KMS-11 (cell line): Measurements from ENCODE around the gene SLC29A4.

Source experiments
- H2AFZ ChIP-seq: fragments of 200-600 bp; sonication (generic); 2 replicates; pipeline ENCODE4 v1.6.1; 2016; ENCODE audit warnings: antibody characterized with exemption, mixed run types, low read depth
- H3K27ac ChIP-seq: fragments of 200-600 bp; sonication (generic); 2 replicates; pipeline ENCODE4 v1.6.1; 2016; ENCODE audit warnings: mild to moderate bottlenecking, mixed run types
- H3K27me3 ChIP-seq: fragments of 200-600 bp; sonication (generic); 2 replicates; pipeline ENCODE4 v1.6.1; 2017; ENCODE audit warnings: mild to moderate bottlenecking, low read depth, mixed run types, moderate library complexity; ENCODE audit not compliant: insufficient read depth
- H3K36me3 ChIP-seq: fragments of 200-600 bp; sonication (generic); 2 replicates; pipeline ENCODE4 v1.6.1; 2017; ENCODE audit warnings: mild to moderate bottlenecking, mixed run types; ENCODE audit not compliant: insufficient read depth
- H3K4me1 ChIP-seq: fragments of 200-600 bp; sonication (generic); 2 replicates; pipeline ENCODE4 v1.6.1; 2016; ENCODE audit warnings: mild to moderate bottlenecking, low read depth, mixed run types; ENCODE audit not compliant: poor library complexity, severe bottlenecking
- H3K4me2 ChIP-seq: fragments of 200-600 bp; sonication (generic); 2 replicates; pipeline ENCODE4 v1.7.0; 2016; ENCODE audit warnings: mild to moderate bottlenecking, mixed run types
- H3K4me3 ChIP-seq: fragments of 200-600 bp; sonication (generic); IDR thresholded peaks from 2 replicates; pipeline ENCODE4 v1.6.1; 2017; ENCODE audit warnings: low read depth, low read length, mixed read lengths; ENCODE audit not compliant: insufficient read depth
- H3K79me2 ChIP-seq: fragments of 200-600 bp; sonication (generic); 2 replicates; pipeline ENCODE4 v1.6.1; 2016; ENCODE audit warnings: low read depth, mixed run types; ENCODE audit not compliant: insufficient read depth
- H3K9ac ChIP-seq: fragments of 200-600 bp; sonication (generic); 2 replicates; pipeline ENCODE4 v1.6.1; 2016; ENCODE audit warnings: mild to moderate bottlenecking, mixed run types
- H4K20me1 ChIP-seq: fragments of 200-600 bp; sonication (generic); 2 replicates; pipeline ENCODE4 v1.6.1; 2016; ENCODE audit warnings: mild to moderate bottlenecking, mixed run types; ENCODE audit not compliant: insufficient read depth
- CTCF ChIP-seq: fragments of 200-600 bp; sonication (generic); conservative IDR thresholded peaks from 2 replicates; pipeline ENCODE4 v1.6.1; 2017; ENCODE audit warnings: low read depth, mild to moderate bottlenecking, antibody characterized with exemption, low read length, moderate library complexity, mixed read lengths

Gene SLC29A4

GRCh38 chr7:5324961-5325360, 42.2 kb downstream of the SLC29A4 start:
- Histone ChIP-seq H3K9ac (no peak overlapping the region), H3K4me1 (no peaks in the 10 kb centered on the region), H2AFZ (no peak overlapping the region), H3K4me2 (no peak overlapping the region), H3K4me3 (no peak overlapping the region), H3K79me2 (no peaks in the 10 kb centered on the region), H3K27me3 (no peaks in the 10 kb centered on the region), H3K27ac (no peak overlapping the region), H4K20me1 (no peaks in the 10 kb centered on the region), H3K36me3 (no peaks in the 10 kb centered on the region)
- no peak for TF ChIP-seq CTCF

- no peak overlapping the region for H2AFZ ChIP-seq
- H4K20me1 ChIP-seq: peaks cover 4% of the 10 kb centered on the region; the same call in 1 of the 2 replicates
- H3K4me3 ChIP-seq: no peak overlapping the region
- H3K27me3 ChIP-seq: no peaks in the 10 kb centered on the region
- H3K4me1 ChIP-seq: peaks cover 25% of the 10 kb centered on the region
- no peak overlapping the region for H3K27ac ChIP-seq
- no peaks in the 10 kb centered on the region for H3K79me2 ChIP-seq
- no peaks in the 10 kb centered on the region for H3K36me3 ChIP-seq
- H3K9ac ChIP-seq: no peak overlapping the region
- TF ChIP-seq CTCF: no peak
- no peak overlapping the region for H3K4me2 ChIP-seq
These were observed 47.5 kb downstream of the SLC29A4 start for GRCh38 chr7:5330288-5330687.

GRCh38 chr7:5332579-5332978, 49.8 kb downstream of the SLC29A4 start:
- Histone ChIP-seq H3K27ac (no peak overlapping the region), H3K9ac (no peak overlapping the region), H3K27me3 (no peaks in the 10 kb centered on the region), H4K20me1 (peaks cover 4% of the 10 kb centered on the region; the same call in 1 of the 2 replicates), H3K4me3 (no peak overlapping the region), H2AFZ (no peak overlapping the region), H3K4me1 (peaks cover 25% of the 10 kb centered on the region), H3K36me3 (peaks cover 4% of the 10 kb centered on the region; the same call in 1 of the 2 replicates), H3K79me2 (no peaks in the 10 kb centered on the region), H3K4me2 (no peak overlapping the region)
- TF ChIP-seq CTCF: no peak

GRCh38 chr7:5333121-5334045, 50.6 kb downstream of the SLC29A4 start:
- Histone ChIP-seq H3K36me3 (peaks cover 4% of the 10 kb centered on the region; the same call in 1 of the 2 replicates), H3K9ac (no peak overlapping the region), H2AFZ (no peak overlapping the region), H3K4me2 (no peak overlapping the region), H3K79me2 (no peaks in the 10 kb centered on the region), H3K4me1 (peaks cover 25% of the 10 kb centered on the region), H4K20me1 (peaks cover 4% of the 10 kb centered on the region; the same call in 1 of the 2 replicates), H3K27me3 (no peaks in the 10 kb centered on the region), H3K4me3 (no peak overlapping the region), H3K27ac (no peak overlapping the region)
- no peak for TF ChIP-seq CTCF
